Measurements from ENCODE around the gene ODAD4.
A peak's percentile ranks its signal among the peaks of the same experiment; 100 is the strongest.
"Not testable (repeated sequence)": the region's sequence is repeated elsewhere in the genome, so short reads cannot be mapped to it uniquely, and the experiment has no call there.

Gene ODAD4

GRCh38 chr17:42002175-42002791, 71.9 kb downstream of the ODAD4 start:
- DNase-seq (ENCODE audit: low read depth) = no peak

GRCh38 chr17:42002792-42003301, 72.4 kb downstream of the ODAD4 start:
- no peak for DNase-seq (ENCODE audit: low read depth)

GRCh38 chr17:42005166-42005565, 74.7 kb downstream of the ODAD4 start:
- peak; percentile 47 for DNase-seq (ENCODE audit: low read depth)

- no peak for DNase-seq (ENCODE audit: low read depth)
Observed at GRCh38 chr17:42009170-42009569, 78.8 kb downstream of the ODAD4 start.

GRCh38 chr17:42010266-42010680, 79.9 kb downstream of the ODAD4 start:
- not testable (repeated sequence) for DNase-seq (ENCODE audit: low read depth)

- no peak for DNase-seq (ENCODE audit: low read depth)
Observed at GRCh38 chr17:42010898-42011516, 80.6 kb downstream of the ODAD4 start.

GRCh38 chr17:42012363-42012762, 81.9 kb downstream of the ODAD4 start:
- not testable (repeated sequence) for DNase-seq (ENCODE audit: low read depth)

- DNase-seq (ENCODE audit: low read depth) = not testable (repeated sequence)
Observed at GRCh38 chr17:42013740-42014139, 83.3 kb downstream of the ODAD4 start.

Data from GM04504 (cell line).